ENCODE results near the gene LCN9. TPM values are rescaled to one million over a fixed set of nuclear protein-coding genes. Genes with fewer than 3 reads are reported as not detected.

Gene LCN9
- total and polyA plus RNA-seq, 8 donors = not detected

- ATAC-seq (no peak), DNase-seq (peak in 2 of 4 donors; percentile 19 to 26)
- intact Hi-C loops (cut with DNase I) = no loop called here
- no peaks in the 10 kb centered on the region for H3K36me3 ChIP-seq
- H3K4me1 ChIP-seq = no peaks in the 10 kb centered on the region
- H3K27ac ChIP-seq = no peak overlapping the region
- no peak overlapping the region for H3K4me3 ChIP-seq
- no peaks in the 10 kb centered on the region for H3K9me3 ChIP-seq
- TF ChIP-seq CTCF (IDR thresholded peaks at IDR 0.05) = no peak
- H3K27me3 ChIP-seq = peaks cover 16 to 88% of the 10 kb centered on the region in 2 donors
Observed at GRCh38 chr9:135714242-135715055, 51.3 kb downstream of the LCN9 start.

DNA sequence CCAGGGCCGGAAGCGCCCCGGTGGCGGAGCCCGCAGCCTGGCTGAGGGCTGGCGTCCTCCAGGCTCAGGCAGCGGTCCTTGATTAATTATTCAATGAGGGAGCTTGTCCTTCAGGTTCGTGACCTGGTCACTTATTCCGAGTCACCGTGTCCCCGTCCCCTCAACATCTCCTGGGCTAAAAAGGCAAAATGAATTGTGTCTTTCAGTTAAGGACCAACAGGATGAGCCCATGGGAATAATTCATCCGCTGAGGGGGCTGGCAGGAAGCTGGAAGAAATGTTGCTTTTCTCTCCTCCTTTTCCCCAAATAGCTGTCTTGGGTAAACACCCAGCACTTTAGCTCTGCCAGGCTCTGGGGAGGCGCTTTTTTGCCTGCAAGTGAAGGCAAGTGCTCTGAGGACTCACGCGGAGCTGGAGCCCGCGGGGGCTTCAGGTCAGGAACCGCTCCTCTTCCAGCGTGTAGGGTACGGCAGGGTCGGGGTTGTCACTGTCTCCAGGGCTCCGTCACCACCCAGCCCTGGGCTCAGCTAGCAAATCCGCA, 52.0 kb downstream of the LCN9 start:
- Histone ChIP-seq H3K4me1 (no peaks in the 10 kb centered on the region), H3K27ac (no peak overlapping the region), H3K36me3 (no peaks in the 10 kb centered on the region), H3K27me3 (peaks cover 16 to 94% of the 10 kb centered on the region in 2 donors), H3K9me3 (no peaks in the 10 kb centered on the region), H3K4me3 (no peak overlapping the region)
- no peak for ATAC-seq
- intact Hi-C loops (cut with DNase I) = no loop called here
- no peak for TF ChIP-seq CTCF (IDR thresholded peaks at IDR 0.05)
- no peak for DNase-seq

DNA sequence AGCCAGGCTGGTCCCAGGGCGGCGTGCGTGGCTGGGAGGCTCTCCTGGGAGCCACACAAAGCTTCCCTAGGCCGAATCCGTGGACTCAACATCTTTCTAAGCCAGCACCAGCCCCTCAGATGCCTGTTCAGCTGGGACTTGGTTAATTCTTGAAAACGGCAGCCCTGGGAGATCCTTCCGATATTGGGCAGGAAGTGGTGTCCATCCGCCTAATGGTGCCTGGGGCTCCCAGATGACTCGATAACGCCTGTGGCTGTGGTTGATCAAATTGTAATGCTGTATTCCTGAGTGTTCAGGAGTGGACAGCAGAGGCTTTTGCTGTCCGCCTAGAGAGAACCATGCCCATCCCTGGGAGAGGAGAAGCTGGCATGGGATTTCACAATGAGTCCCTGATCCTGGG, 52.9 kb downstream of the LCN9 start:
- DNase-seq (no peak), ATAC-seq (no peak)
- Histone ChIP-seq H3K36me3 (no peaks in the 10 kb centered on the region), H3K4me1 (no peaks in the 10 kb centered on the region), H3K4me3 (no peak overlapping the region), H3K27ac (no peak overlapping the region), H3K27me3 (peaks cover 16 to 99% of the 10 kb centered on the region in 2 donors), H3K9me3 (no peaks in the 10 kb centered on the region)
- TF ChIP-seq CTCF (IDR thresholded peaks at IDR 0.05) = no peak
- intact Hi-C loops (cut with DNase I) = no loop called here

Other genes with a start within 250 kb of the LCN9 start
- gene PPP1R26, start 183.5 kb upstream of the LCN9 start, total RNA-seq = 10 to 100 TPM; 18.1 to 20.7 TPM
- gene PPP1R26, start 183.5 kb upstream of the LCN9 start, polyA plus RNA-seq (ENCODE audit: insufficient read length in 6 of 6) = 10 to 100 TPM; 25.3 to 37.7 (median 32.1) TPM
- gene MRPS2, start 162.6 kb upstream of the LCN9 start, total RNA-seq = 10 to 100 TPM; 21.9 to 25.8 TPM
- 10 to 100 TPM; 33.5 to 43.3 (median 38.6) TPM for gene MRPS2, start 162.6 kb upstream of the LCN9 start, polyA plus RNA-seq (ENCODE audit: insufficient read length in 6 of 6)
- not detected for gene LCN1, start 141.9 kb upstream of the LCN9 start, total RNA-seq
- not detected for gene LCN1, start 141.9 kb upstream of the LCN9 start, polyA plus RNA-seq (ENCODE audit: insufficient read length in 6 of 6)
- not detected for gene OBP2A, start 117.2 kb upstream of the LCN9 start, total RNA-seq
- gene OBP2A, start 117.2 kb upstream of the LCN9 start, polyA plus RNA-seq (ENCODE audit: insufficient read length in 6 of 6) = not detected
- not detected for gene PAEP, start 101.6 kb upstream of the LCN9 start, total RNA-seq
- gene PAEP, start 101.6 kb upstream of the LCN9 start, polyA plus RNA-seq (ENCODE audit: insufficient read length in 6 of 6) = 1 to 10 TPM in 1 of 6 donors, under 1 TPM in 1, not detected in 4; 0.39 to 4.2 TPM
- gene GLT6D1, start 23.8 kb upstream of the LCN9 start, total RNA-seq = not detected
- not detected for gene GLT6D1, start 23.8 kb upstream of the LCN9 start, polyA plus RNA-seq (ENCODE audit: insufficient read length in 6 of 6)
- not detected for gene SOHLH1, start 36.2 kb downstream of the LCN9 start, total RNA-seq
- not detected for gene SOHLH1, start 36.2 kb downstream of the LCN9 start, polyA plus RNA-seq (ENCODE audit: insufficient read length in 6 of 6)
- under 1 TPM; 0.26 to 0.55 TPM for gene KCNT1, start 38.9 kb downstream of the LCN9 start, total RNA-seq
- under 1 TPM; 0.26 to 0.89 (median 0.41) TPM for gene KCNT1, start 38.9 kb downstream of the LCN9 start, polyA plus RNA-seq (ENCODE audit: insufficient read length in 6 of 6)
- 10 to 100 TPM; 22.9 to 27.0 TPM for gene CAMSAP1, start 244.2 kb downstream of the LCN9 start, total RNA-seq
- 10 to 100 TPM; 20.4 to 26.5 (median 24.0) TPM for gene CAMSAP1, start 244.2 kb downstream of the LCN9 start, polyA plus RNA-seq (ENCODE audit: insufficient read length in 6 of 6)

Measured in left lung (tissue), 10 donors.